HepG2 (cell line): Measurements from ENCODE around the gene EFCAB11. TPM values are rescaled to one million over a fixed set of nuclear protein-coding genes. Genes with fewer than 3 reads are reported as not detected.

Experiments used
- CEBPG ChIP-seq: IDR thresholded peaks from 2 replicates; pipeline ENCODE4 v1.6.1; 2016
- GATAD1 ChIP-seq: IDR thresholded peaks from 2 replicates; pipeline ENCODE4 v1.6.1; 2016; ENCODE audit warnings: missing genetic modification reagents, missing compliant biosample characterization
- MED8 ChIP-seq: sonication (generic); formaldehyde crosslinking; IDR thresholded peaks from 2 replicates; pipeline ENCODE4 v1.8.1; 2023; ENCODE audit warnings: mild to moderate bottlenecking, missing genetic modification reagents; ENCODE audit not compliant: insufficient replicate concordance
- NFYB ChIP-seq: sonication (generic); formaldehyde crosslinking; IDR thresholded peaks from 2 replicates; pipeline ENCODE4 v1.4.0; 2020; ENCODE audit warnings: missing genetic modification reagents
- PCBP1 ChIP-seq: fragments of 200-400 bp; formaldehyde crosslinking; IDR thresholded peaks from 2 replicates; pipeline ENCODE4 v1.6.1; 2017; ENCODE audit warnings: mild to moderate bottlenecking, low read depth, low read length, borderline replicate concordance
- PTBP1 ChIP-seq: fragments of 200-400 bp; formaldehyde crosslinking; IDR thresholded peaks from 2 replicates; pipeline ENCODE4 v1.6.1; 2018; ENCODE audit warnings: low read length, low read depth; ENCODE audit not compliant: poor library complexity, severe bottlenecking
- RBM22 ChIP-seq: fragments of 200-400 bp; formaldehyde crosslinking; optimal IDR thresholded peaks from 2 replicates; pipeline ENCODE3; 2017; ENCODE audit warnings: mild to moderate bottlenecking, low read length, moderate library complexity
- SPEN ChIP-seq: sonication (generic); formaldehyde crosslinking; IDR thresholded peaks from 2 replicates; pipeline ENCODE4 v1.5.1; 2020; ENCODE audit warnings: low read depth, mild to moderate bottlenecking, missing genetic modification reagents
- TBL1XR1 ChIP-seq: fragments of 150-350 bp; IDR thresholded peaks from 2 replicates; pipeline ENCODE4 v1.6.1; 2014; ENCODE audit warnings: borderline replicate concordance, low read length; ENCODE audit not compliant: partially characterized antibody
- TSC22D2 ChIP-seq: sonication (generic); formaldehyde crosslinking; IDR thresholded peaks from 2 replicates; pipeline ENCODE4 v1.5.1; 2020; ENCODE audit warnings: missing genetic modification reagents, mild to moderate bottlenecking, borderline replicate concordance
- YY1 ChIP-seq: IDR thresholded peaks from 2 replicates; pipeline ENCODE4 v1.6.1; 2011; ENCODE audit warnings: low read length, low read depth, moderate library complexity, mild to moderate bottlenecking; ENCODE audit not compliant: insufficient read depth, insufficient replicate concordance
- ZFP1 ChIP-seq: IDR thresholded peaks from 2 replicates; pipeline ENCODE4 v1.6.1; 2016
- ZNF138 ChIP-seq: sonication (generic); formaldehyde crosslinking; IDR thresholded peaks from 2 replicates; pipeline ENCODE4 v1.5.0; 2020; ENCODE audit warnings: mild to moderate bottlenecking, low read depth, missing genetic modification reagents
- ZNF251 ChIP-seq: sonication (generic); formaldehyde crosslinking; IDR thresholded peaks from 2 replicates; pipeline ENCODE4 v1.9.0; 2021; ENCODE audit warnings: mild to moderate bottlenecking, missing genetic modification reagents
- ZNF253 ChIP-seq: sonication (generic); formaldehyde crosslinking; IDR thresholded peaks from 2 replicates; pipeline ENCODE4 v1.8.0; 2022; ENCODE audit warnings: mild to moderate bottlenecking, missing genetic modification reagents, borderline replicate concordance
- ZNF547 ChIP-seq: sonication (generic); formaldehyde crosslinking; IDR thresholded peaks from 2 replicates; pipeline ENCODE4 v1.5.1; 2020; ENCODE audit warnings: mild to moderate bottlenecking, missing genetic modification reagents
- ZNF549 ChIP-seq: sonication (generic); formaldehyde crosslinking; IDR thresholded peaks from 2 replicates; pipeline ENCODE4 v1.5.0; 2020; ENCODE audit warnings: missing genetic modification reagents
- ZNF564 ChIP-seq: sonication (generic); formaldehyde crosslinking; IDR thresholded peaks from 2 replicates; pipeline ENCODE4 v1.8.1; 2023; ENCODE audit warnings: mild to moderate bottlenecking, missing genetic modification reagents
- ZNF747 ChIP-seq: sonication (generic); formaldehyde crosslinking; IDR thresholded peaks from 2 replicates; pipeline ENCODE4 v1.8.1; 2023; ENCODE audit warnings: missing genetic modification reagents, mild to moderate bottlenecking, borderline replicate concordance
- polyA plus RNA-seq, 8 experiments: library from polyadenylated mRNA; depleted of rRNA in 3 of 8; stranded (reverse) in 7 of 8; unstranded in 1 of 8; fragments of >200 nt; fragmentation: Illumina TruSeq in 4 of 8; extraction: Trizol in 4 of 8; gene quantifications; 2 replicates each; pipeline versions ENCODE4 v1.2.1 to v1.2.3, GENCODE V29; 2011 to 2016; ENCODE audit warnings: low read depth in 4 of 8, missing spikeins in 1 of 8, mixed read lengths in 1 of 8; ENCODE audit not compliant: insufficient read depth in 1 of 8
- total RNA-seq, 5 experiments: library from RNA; depleted of rRNA; stranded (reverse); fragments of >200 nt; fragmentation: Illumina TruSeq; extraction: Trizol; gene quantifications; 2 replicates each; pipeline ENCODE4 v1.2.3, GENCODE V29; 2016; ENCODE audit warnings: low read depth in 1 of 5
- TF ChIP-seq, protein P1 (sequence below): sonication (generic); formaldehyde crosslinking; IDR thresholded peaks from 2 replicates; pipeline ENCODE4 v1.4.0; 2020; ENCODE audit warnings: low read depth, mild to moderate bottlenecking, missing genetic modification reagents
- TF ChIP-seq, protein P2 (sequence below): sonication (generic); formaldehyde crosslinking; IDR thresholded peaks from 2 replicates; pipeline ENCODE4 v1.4.0; 2020; ENCODE audit warnings: missing genetic modification reagents, mild to moderate bottlenecking, borderline replicate concordance

EFCAB11 gene
- total and polyA plus RNA-seq, 2 of the 13 experiments (the other 11 are each of a cell fraction or from before 2014, with no cell fraction given): 8.2 to 31.5 TPM

DNA sequence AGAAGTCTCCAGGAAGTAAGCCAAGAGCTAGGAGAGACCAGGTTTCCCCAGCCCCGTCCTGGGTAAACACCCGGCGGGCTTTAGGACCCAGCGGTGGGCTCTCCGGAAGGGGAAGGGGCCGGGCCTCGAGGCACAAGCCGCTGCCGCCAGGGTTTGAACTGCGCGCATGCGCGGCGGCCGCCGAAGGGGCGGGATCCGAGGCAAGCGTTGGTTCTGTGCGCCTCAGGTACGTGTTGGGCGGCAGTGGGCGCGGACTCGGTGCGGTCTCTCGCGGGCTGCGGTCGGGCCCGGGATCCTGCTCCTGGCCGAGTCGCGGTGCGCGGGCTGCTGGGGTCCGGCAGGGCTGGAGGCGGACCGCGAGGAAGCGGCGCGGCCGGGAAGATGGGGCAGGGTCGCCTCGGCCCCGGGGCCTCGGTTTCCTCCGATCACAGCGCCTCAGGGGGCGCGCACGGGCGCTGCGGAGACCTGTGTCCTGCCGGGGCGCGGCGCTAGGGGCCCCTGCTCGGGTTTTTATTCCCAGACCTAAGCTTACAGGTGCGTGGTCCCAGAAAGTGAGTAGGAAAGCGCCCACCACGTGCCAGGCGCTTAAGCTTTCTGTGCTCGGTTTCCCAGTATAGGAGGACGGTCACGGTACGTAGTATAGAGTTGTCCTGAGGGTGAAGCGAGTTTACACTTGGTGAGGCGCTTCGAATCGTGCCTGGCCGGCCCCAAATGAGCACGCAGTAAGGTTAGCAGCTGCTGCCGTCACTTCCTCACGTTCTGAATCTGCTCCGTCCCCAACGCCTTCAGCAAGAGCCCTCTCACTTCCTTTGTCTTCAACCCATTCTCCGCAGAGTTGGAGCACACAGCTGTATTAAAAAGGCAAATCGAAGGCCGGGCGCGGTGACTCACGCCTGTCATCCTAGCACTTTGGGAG lies 1.5 kb upstream of the EFCAB11 start, which contains the start of gene TDP1 (continued):
- TF ChIP-seq ZNF549 (CRISPR knock-in tag): 0 out of 2 replicates have a peak, but pooled peaks have one; percentile 58
- TF ChIP-seq TBL1XR1: no peak
- TF ChIP-seq ZNF564 (CRISPR knock-in tag): peak; percentile 48; the same call in 1 of the 2 replicates
- TF ChIP-seq CEBPG (CRISPR knock-in tag): 0 out of 2 replicates have a peak, but pooled peaks have one; percentile 5
- peak; percentile 63 for TF ChIP-seq NFYB (CRISPR knock-in tag)
- TF ChIP-seq, protein P1, sequence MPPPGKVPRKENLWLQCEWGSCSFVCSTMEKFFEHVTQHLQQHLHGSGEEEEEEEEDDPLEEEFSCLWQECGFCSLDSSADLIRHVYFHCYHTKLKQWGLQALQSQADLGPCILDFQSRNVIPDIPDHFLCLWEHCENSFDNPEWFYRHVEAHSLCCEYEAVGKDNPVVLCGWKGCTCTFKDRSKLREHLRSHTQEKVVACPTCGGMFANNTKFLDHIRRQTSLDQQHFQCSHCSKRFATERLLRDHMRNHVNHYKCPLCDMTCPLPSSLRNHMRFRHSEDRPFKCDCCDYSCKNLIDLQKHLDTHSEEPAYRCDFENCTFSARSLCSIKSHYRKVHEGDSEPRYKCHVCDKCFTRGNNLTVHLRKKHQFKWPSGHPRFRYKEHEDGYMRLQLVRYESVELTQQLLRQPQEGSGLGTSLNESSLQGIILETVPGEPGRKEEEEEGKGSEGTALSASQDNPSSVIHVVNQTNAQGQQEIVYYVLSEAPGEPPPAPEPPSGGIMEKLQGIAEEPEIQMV (CRISPR knock-in tag): 0 out of 2 replicates have a peak, but pooled peaks have one; percentile 27
- TF ChIP-seq ZNF251 (CRISPR knock-in tag): no peak
- TF ChIP-seq ZNF253 (CRISPR knock-in tag): no peak
- TF ChIP-seq, protein P2, sequence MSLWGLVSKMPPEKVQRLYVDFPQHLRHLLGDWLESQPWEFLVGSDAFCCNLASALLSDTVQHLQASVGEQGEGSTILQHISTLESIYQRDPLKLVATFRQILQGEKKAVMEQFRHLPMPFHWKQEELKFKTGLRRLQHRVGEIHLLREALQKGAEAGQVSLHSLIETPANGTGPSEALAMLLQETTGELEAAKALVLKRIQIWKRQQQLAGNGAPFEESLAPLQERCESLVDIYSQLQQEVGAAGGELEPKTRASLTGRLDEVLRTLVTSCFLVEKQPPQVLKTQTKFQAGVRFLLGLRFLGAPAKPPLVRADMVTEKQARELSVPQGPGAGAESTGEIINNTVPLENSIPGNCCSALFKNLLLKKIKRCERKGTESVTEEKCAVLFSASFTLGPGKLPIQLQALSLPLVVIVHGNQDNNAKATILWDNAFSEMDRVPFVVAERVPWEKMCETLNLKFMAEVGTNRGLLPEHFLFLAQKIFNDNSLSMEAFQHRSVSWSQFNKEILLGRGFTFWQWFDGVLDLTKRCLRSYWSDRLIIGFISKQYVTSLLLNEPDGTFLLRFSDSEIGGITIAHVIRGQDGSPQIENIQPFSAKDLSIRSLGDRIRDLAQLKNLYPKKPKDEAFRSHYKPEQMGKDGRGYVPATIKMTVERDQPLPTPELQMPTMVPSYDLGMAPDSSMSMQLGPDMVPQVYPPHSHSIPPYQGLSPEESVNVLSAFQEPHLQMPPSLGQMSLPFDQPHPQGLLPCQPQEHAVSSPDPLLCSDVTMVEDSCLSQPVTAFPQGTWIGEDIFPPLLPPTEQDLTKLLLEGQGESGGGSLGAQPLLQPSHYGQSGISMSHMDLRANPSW (CRISPR knock-in tag): peak; percentile 81; the same call in 1 of the 2 replicates
- TF ChIP-seq PTBP1: peak; percentile 20
- TF ChIP-seq ZFP1 (CRISPR knock-in tag): no peak
- peak; percentile 80 for TF ChIP-seq SPEN (CRISPR knock-in tag)
- peak; percentile 67 for TF ChIP-seq YY1
- no peak for TF ChIP-seq TSC22D2 (CRISPR knock-in tag)
- no peak for TF ChIP-seq RBM22
- TF ChIP-seq PCBP1: no peak
- TF ChIP-seq MED8 (CRISPR knock-in tag): peak; percentile 39
- no peak; the same call in 1 of the 2 replicates for TF ChIP-seq ZNF547
- peak; percentile 83; the same call in 1 of the 2 replicates for TF ChIP-seq GATAD1 (CRISPR knock-in tag)
- TF ChIP-seq ZNF138: peak; percentile 36; the same call in 1 of the 2 replicates
- TF ChIP-seq ZNF747 (CRISPR knock-in tag): 0 out of 2 replicates have a peak, but pooled peaks have one; percentile 23
